GM18861 (cell line): Measurements from ENCODE around the gene LOXL4.

Experiments
- ATAC-seq: cut with Tn5 transposase; IDR thresholded peaks from one replicate; pipeline ENCODE4 v1.9.1; 2021; ENCODE audit not compliant: unreplicated experiment

Gene LOXL4

DNA sequence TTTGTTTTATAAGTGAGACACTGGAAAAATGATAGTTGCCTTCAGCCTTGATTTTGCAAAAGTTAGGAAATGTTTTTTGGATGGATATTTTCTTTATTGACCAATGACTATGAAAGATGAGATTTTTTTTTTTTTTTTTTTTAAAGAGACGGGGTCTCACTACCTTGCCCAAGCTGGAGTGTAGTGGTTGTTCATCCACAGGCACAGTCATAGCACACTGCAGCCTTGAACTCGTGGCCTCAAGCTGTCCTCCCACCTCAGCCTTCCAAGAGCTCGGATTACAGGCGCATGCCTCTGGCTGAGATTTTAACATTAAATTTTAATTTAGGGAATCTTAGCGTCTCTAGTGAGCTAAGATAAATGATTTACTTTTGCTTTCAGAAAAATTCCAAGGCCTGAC lies 66.2 kb downstream of the LOXL4 start:
- no peak for ATAC-seq
